Measurements from ENCODE around the gene SH3GLB2. TPM values are rescaled to one million over a fixed set of nuclear protein-coding genes. Genes with fewer than 3 reads are reported as not detected.
A peak's percentile ranks its signal among the peaks of the same experiment; 100 is the strongest.
"Not testable (repeated sequence)": the region's sequence is repeated elsewhere in the genome, so short reads cannot be mapped to it uniquely, and the experiment has no call there.

Gene SH3GLB2
- total and polyA plus RNA-seq, 2 donors (not counting 1 experiment from before 2014, with no cell fraction given) = 27.3 to 42.3 TPM

- Histone ChIP-seq H3K9ac (ENCODE audit: insufficient read depth, low read length) (peak within 1 kb of the TSS; percentile 83), H3K4me3 (replicated peaks in 1 of 4; ENCODE audit: control extremely low read depth in 1 of 4, insufficient read depth in 1 of 4, low read depth in 3 of 4, low read length in 4 of 4) (peak within 1 kb of the TSS; percentile 77 to 95 (median 81)), H3K36me3 (ENCODE audit: control insufficient read depth, insufficient read depth, low read length) (no peaks in the 10 kb centered on the region), H2AFZ (ENCODE audit: low read length) (peak within 1 kb of the TSS; percentile 98), H3K27ac (ENCODE audit: insufficient read depth, low read length) (peak within 1 kb of the TSS; percentile 59), H4K20me1 (ENCODE audit: control insufficient read depth, extremely low read depth, insufficient read depth, low read length) (no peaks in the 10 kb centered on the region), H3K4me1 (ENCODE audit: control insufficient read depth, extremely low read depth, insufficient read depth, low read length) (peaks cover 9% of the 10 kb centered on the region), H3K27me3 (ENCODE audit: control insufficient read depth, insufficient read depth, low read length) (no peaks in the 10 kb centered on the region), H3K4me2 (ENCODE audit: extremely low read depth, insufficient read depth, low read length) (peak within 1 kb of the TSS; percentile 94), H3K9me3 (ENCODE audit: control insufficient read depth, insufficient read depth, low read depth, low read length) (no peaks in the 10 kb centered on the region), H3K79me2 (ENCODE audit: control insufficient read depth, insufficient read depth, low read length) (peaks cover 13% of the 10 kb centered on the region)
- peak; percentile 99 for DNase-seq (ENCODE audit: low read depth in 2 of 2)
- no peak for TF ChIP-seq EZH2 (IDR thresholded peaks at IDR 0.05; ENCODE audit: low read length, missing control alignments)
- TF ChIP-seq, protein P1, sequence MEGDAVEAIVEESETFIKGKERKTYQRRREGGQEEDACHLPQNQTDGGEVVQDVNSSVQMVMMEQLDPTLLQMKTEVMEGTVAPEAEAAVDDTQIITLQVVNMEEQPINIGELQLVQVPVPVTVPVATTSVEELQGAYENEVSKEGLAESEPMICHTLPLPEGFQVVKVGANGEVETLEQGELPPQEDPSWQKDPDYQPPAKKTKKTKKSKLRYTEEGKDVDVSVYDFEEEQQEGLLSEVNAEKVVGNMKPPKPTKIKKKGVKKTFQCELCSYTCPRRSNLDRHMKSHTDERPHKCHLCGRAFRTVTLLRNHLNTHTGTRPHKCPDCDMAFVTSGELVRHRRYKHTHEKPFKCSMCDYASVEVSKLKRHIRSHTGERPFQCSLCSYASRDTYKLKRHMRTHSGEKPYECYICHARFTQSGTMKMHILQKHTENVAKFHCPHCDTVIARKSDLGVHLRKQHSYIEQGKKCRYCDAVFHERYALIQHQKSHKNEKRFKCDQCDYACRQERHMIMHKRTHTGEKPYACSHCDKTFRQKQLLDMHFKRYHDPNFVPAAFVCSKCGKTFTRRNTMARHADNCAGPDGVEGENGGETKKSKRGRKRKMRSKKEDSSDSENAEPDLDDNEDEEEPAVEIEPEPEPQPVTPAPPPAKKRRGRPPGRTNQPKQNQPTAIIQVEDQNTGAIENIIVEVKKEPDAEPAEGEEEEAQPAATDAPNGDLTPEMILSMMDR (conservative IDR thresholded peaks at IDR 0.05 in 1 of 2, IDR thresholded peaks at IDR 0.05 in 1 of 2; ENCODE audit: low read depth in 1 of 2, low read length in 2 of 2) = no peak
Observed at GRCh38 chr9:129036241-129036922, 8.3 kb upstream of the SH3GLB2 start, which contains the start of gene MIGA2. MIGA2 (plus strand) TSS chr9:129036626; CDS start chr9:129040595, 3,969 bp downstream.

DNA sequence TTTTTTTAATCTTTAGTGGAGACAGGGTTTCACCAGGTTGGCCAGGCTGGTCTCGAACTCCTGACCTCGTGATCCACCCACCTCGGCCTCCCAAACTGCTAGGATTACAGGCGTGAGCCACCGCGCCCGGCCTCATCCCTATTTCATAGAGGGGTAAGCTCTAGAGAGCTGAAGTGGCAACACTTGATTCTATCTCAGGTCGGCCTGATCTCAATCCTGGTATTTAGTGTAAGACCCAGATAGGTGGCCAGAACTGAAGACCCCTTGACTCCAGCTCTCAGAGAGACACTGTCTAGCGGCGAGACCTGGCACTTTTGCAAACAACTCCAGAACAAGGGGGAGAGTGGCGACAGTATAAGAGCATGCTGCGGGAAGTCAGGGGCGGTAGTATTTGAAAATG is 7.7 kb upstream of the SH3GLB2 start:
- H3K27ac ChIP-seq (ENCODE audit: insufficient read depth, low read length) = peak overlapping the region; percentile 44
- H3K79me2 ChIP-seq (ENCODE audit: control insufficient read depth, insufficient read depth, low read length) = peaks cover 13% of the 10 kb centered on the region
- not testable (repeated sequence) for H3K36me3 ChIP-seq (ENCODE audit: control insufficient read depth, insufficient read depth, low read length); H4K20me1 ChIP-seq (ENCODE audit: control insufficient read depth, extremely low read depth, insufficient read depth, low read length); H3K4me1 ChIP-seq (ENCODE audit: control insufficient read depth, extremely low read depth, insufficient read depth, low read length); DNase-seq (ENCODE audit: low read depth in 2 of 2); H3K27me3 ChIP-seq (ENCODE audit: control insufficient read depth, insufficient read depth, low read length); H3K9me3 ChIP-seq (ENCODE audit: control insufficient read depth, insufficient read depth, low read depth, low read length)
- H2AFZ ChIP-seq (ENCODE audit: low read length) = peak overlapping the region; percentile 98
- peak overlapping the region; percentile 93 for H3K4me2 ChIP-seq (ENCODE audit: extremely low read depth, insufficient read depth, low read length)
- peak overlapping the region; percentile 5 for H3K9ac ChIP-seq (ENCODE audit: insufficient read depth, low read length)
- H3K4me3 ChIP-seq (replicated peaks in 1 of 4; ENCODE audit: control extremely low read depth in 1 of 4, insufficient read depth in 1 of 4, low read depth in 3 of 4, low read length in 4 of 4) = peak overlapping the region; percentile 52 to 95 (median 70)

DNA sequence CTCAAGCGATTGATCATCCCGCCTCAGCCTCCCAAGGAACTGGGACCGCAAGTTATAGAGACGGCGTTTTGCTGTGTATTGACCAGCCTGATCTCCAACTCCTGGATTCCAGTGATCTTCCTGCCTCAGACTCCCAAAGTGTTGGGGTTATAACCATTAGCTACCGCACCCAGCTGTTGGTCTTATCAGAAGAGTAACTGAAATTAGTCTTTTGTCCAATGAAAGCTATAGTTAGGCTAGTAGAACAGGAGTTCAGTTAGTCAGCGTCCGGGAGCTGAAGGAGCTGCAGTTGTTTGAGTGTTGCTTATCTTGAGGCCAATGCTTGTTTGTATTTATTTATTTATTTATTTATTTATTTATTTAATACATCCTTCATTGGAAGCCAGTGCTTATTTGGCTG is 5.1 kb upstream of the SH3GLB2 start:
- no peak for TF ChIP-seq EZH2 (IDR thresholded peaks at IDR 0.05; ENCODE audit: low read length, missing control alignments)
- TF ChIP-seq, protein P1 (conservative IDR thresholded peaks at IDR 0.05 in 1 of 2, IDR thresholded peaks at IDR 0.05 in 1 of 2; ENCODE audit: low read depth in 1 of 2, low read length in 2 of 2) = no peak
- Histone ChIP-seq H3K27me3 (ENCODE audit: control insufficient read depth, insufficient read depth, low read length) (no peaks in the 10 kb centered on the region), H3K4me3 (replicated peaks in 1 of 4; ENCODE audit: control extremely low read depth in 1 of 4, insufficient read depth in 1 of 4, low read depth in 3 of 4, low read length in 4 of 4) (no peak overlapping the region), H4K20me1 (ENCODE audit: control insufficient read depth, extremely low read depth, insufficient read depth, low read length) (no peaks in the 10 kb centered on the region), H3K9ac (ENCODE audit: insufficient read depth, low read length) (no peak overlapping the region), H3K9me3 (ENCODE audit: control insufficient read depth, insufficient read depth, low read depth, low read length) (no peaks in the 10 kb centered on the region), H3K4me2 (ENCODE audit: extremely low read depth, insufficient read depth, low read length) (no peak overlapping the region), H3K36me3 (ENCODE audit: control insufficient read depth, insufficient read depth, low read length) (no peaks in the 10 kb centered on the region), H3K27ac (ENCODE audit: insufficient read depth, low read length) (no peak overlapping the region), H3K4me1 (ENCODE audit: control insufficient read depth, extremely low read depth, insufficient read depth, low read length) (peaks cover 8% of the 10 kb centered on the region), H3K79me2 (ENCODE audit: control insufficient read depth, insufficient read depth, low read length) (peaks cover 11% of the 10 kb centered on the region), H2AFZ (ENCODE audit: low read length) (no peak overlapping the region)
- no peak for DNase-seq (ENCODE audit: low read depth in 2 of 2)
